Measurements from ENCODE around the gene FAM110A. TPM values are rescaled to one million over a fixed set of nuclear protein-coding genes. Genes with fewer than 3 reads are reported as not detected.

The FAM110A gene
- total and polyA plus RNA-seq, 2 donors (not counting 3 experiments of a cell fraction or from before 2014, with no cell fraction given) = 4.6 to 5.4 TPM

- Histone ChIP-seq H3K4me3 (replicated peaks in 1 of 3; ENCODE audit: insufficient read depth in 1 of 3, low read depth in 1 of 3, low read length in 3 of 3) (no peak overlapping the region), H2AFZ (ENCODE audit: low read depth, low read length) (no peak overlapping the region), H4K20me1 (replicated peaks; ENCODE audit: control insufficient read depth, extremely low read depth, insufficient read depth, low read length) (no peaks in the 10 kb centered on the region), H3K4me2 (ENCODE audit: insufficient read depth, low read length) (no peak overlapping the region), H3K9ac (replicated peaks; ENCODE audit: extremely low read depth, insufficient read depth, low read length) (no peak overlapping the region), H3K27ac (ENCODE audit: insufficient read depth, low read depth, low read length) (no peak overlapping the region), H3K79me2 (ENCODE audit: control insufficient read depth, insufficient read depth, low read length) (no peaks in the 10 kb centered on the region), H3K9me1 (replicated peaks; ENCODE audit: control insufficient read depth, extremely low read depth, insufficient read depth, low read length) (no peaks in the 10 kb centered on the region), H3K9me3 (replicated peaks; ENCODE audit: control insufficient read depth, insufficient read depth, low read length) (no peaks in the 10 kb centered on the region), H3K4me1 (ENCODE audit: control insufficient read depth, extremely low read depth, insufficient read depth, low read length) (no peaks in the 10 kb centered on the region), H3K27me3 (ENCODE audit: control insufficient read depth in 2 of 2, insufficient read depth in 2 of 2, low read length in 2 of 2) (peaks cover 0 to 1% of the 10 kb centered on the region in 2 experiments), H3K36me3 (ENCODE audit: control insufficient read depth in 2 of 2, extremely low read depth in 1 of 2, insufficient read depth in 2 of 2, low read length in 2 of 2) (no peaks in the 10 kb centered on the region)
- CTCF ChIA-PET = interaction anchor here (1.7 kb wide), 1 partner anchor 54 kb away, joined by 5 read pairs; no protein-coding TSS in a partner anchor
- no TSS peak for BruUV-seq (replicated peaks)
- no peak for TF ChIP-seq FOS (IDR thresholded peaks at IDR 0.05; ENCODE audit: borderline replicate concordance, insufficient read depth, low read length)
- no peak for DNase-seq (ENCODE audit: low read depth, low spot score)
- POLR2A ChIA-PET = no interaction called here
- no peak for FAIRE-seq
- dilution Hi-C loops (cut with MboI; ENCODE audit: extremely low pct_ligation_motif_present, low sequenced_read_pairs) (no loop called here), intact Hi-C loops (cut with micrococcal nuclease) (no loop called here)
Observed at GRCh38 chr20:872855-873520, 39.5 kb downstream of the FAM110A start.

- FAIRE-seq (no peak), DNase-seq (ENCODE audit: low read depth, low spot score) (no peak)
- H2AFZ ChIP-seq (ENCODE audit: low read depth, low read length) = no peak overlapping the region
- dilution Hi-C loops (cut with MboI; ENCODE audit: extremely low pct_ligation_motif_present, low sequenced_read_pairs) (no loop called here), intact Hi-C loops (cut with micrococcal nuclease) (no loop called here)
- no peak for TF ChIP-seq CTCF (IDR thresholded peaks at IDR 0.05; ENCODE audit: extremely low read depth in 1 of 2, insufficient read depth in 1 of 2, low read depth in 1 of 2, low read length in 2 of 2)
- no peak for TF ChIP-seq FOS (IDR thresholded peaks at IDR 0.05; ENCODE audit: borderline replicate concordance, insufficient read depth, low read length)
- TF ChIP-seq JUN (IDR thresholded peaks at IDR 0.05; ENCODE audit: borderline replicate concordance, insufficient read depth, insufficient read length, low read depth) = no peak
- no peak for TF ChIP-seq POLR2A (IDR thresholded peaks at IDR 0.05; ENCODE audit: low read depth, low read length)
- TF ChIP-seq MAX (IDR thresholded peaks at IDR 0.05; ENCODE audit: insufficient read depth, insufficient read length) = no peak
- no peak for TF ChIP-seq MYC (IDR thresholded peaks at IDR 0.05; ENCODE audit: low read depth, low read length)
- TF ChIP-seq GATA2 (IDR thresholded peaks at IDR 0.05; ENCODE audit: insufficient read depth, insufficient read length, low read depth, low read length) = no peak
- TF ChIP-seq EZH2 (IDR thresholded peaks at IDR 0.05; ENCODE audit: borderline replicate concordance, low read depth, low read length, severe bottlenecking) = no peak
- BruUV-seq (replicated peaks) = no TSS peak
- H4K20me1 ChIP-seq (replicated peaks; ENCODE audit: control insufficient read depth, extremely low read depth, insufficient read depth, low read length) = no peaks in the 10 kb centered on the region
- ChIA-PET CTCF (no interaction called here), POLR2A (no interaction called here)
- H3K9ac ChIP-seq (replicated peaks; ENCODE audit: extremely low read depth, insufficient read depth, low read length) = no peak overlapping the region
- no peaks in the 10 kb centered on the region for H3K9me3 ChIP-seq (replicated peaks; ENCODE audit: control insufficient read depth, insufficient read depth, low read length)
- H3K27ac ChIP-seq (ENCODE audit: insufficient read depth, low read depth, low read length) = no peak overlapping the region
- H3K4me3 ChIP-seq (replicated peaks in 1 of 3; ENCODE audit: insufficient read depth in 1 of 3, low read depth in 1 of 3, low read length in 3 of 3) = no peak overlapping the region
- no peaks in the 10 kb centered on the region for H3K36me3 ChIP-seq (ENCODE audit: control insufficient read depth in 2 of 2, extremely low read depth in 1 of 2, insufficient read depth in 2 of 2, low read length in 2 of 2)
- no peak overlapping the region for H3K4me2 ChIP-seq (ENCODE audit: insufficient read depth, low read length)
- H3K4me1 ChIP-seq (ENCODE audit: control insufficient read depth, extremely low read depth, insufficient read depth, low read length) = no peaks in the 10 kb centered on the region
- no peaks in the 10 kb centered on the region for H3K9me1 ChIP-seq (replicated peaks; ENCODE audit: control insufficient read depth, extremely low read depth, insufficient read depth, low read length)
- no peaks in the 10 kb centered on the region for H3K79me2 ChIP-seq (ENCODE audit: control insufficient read depth, insufficient read depth, low read length)
- H3K27me3 ChIP-seq (ENCODE audit: control insufficient read depth in 2 of 2, insufficient read depth in 2 of 2, low read length in 2 of 2) = peaks cover 0 to 1% of the 10 kb centered on the region in 2 experiments
Observed at GRCh38 chr20:873875-874607, 40.5 kb downstream of the FAM110A start.
